OCI-LY1 (cell line): ENCODE data around the gene PHKA1.

Experiments
- EZH2 ChIP-seq: fragments of 200-600 bp; sonication (generic), shearing (Covaris generic); IDR thresholded peaks from 2 replicates; pipeline ENCODE4 v1.8.0; 2017; ENCODE audit warnings: borderline replicate concordance, mixed run types, mild to moderate bottlenecking, antibody characterized with exemption, low read length, moderate library complexity, mixed read lengths
- TF ChIP-seq, protein P1 (sequence below): fragments of 200-600 bp; sonication (generic), shearing (Covaris generic); IDR thresholded peaks from 2 replicates; pipeline ENCODE4 v1.5.1; 2017; ENCODE audit warnings: mild to moderate bottlenecking, antibody characterized with exemption, low read length, moderate library complexity, mixed read lengths

GRCh38 chrX:72572248-72573157 is 141.6 kb downstream of the PHKA1 start, which contains the start of gene HDAC8:
- TF ChIP-seq EZH2 = no peak
- TF ChIP-seq, protein P1, sequence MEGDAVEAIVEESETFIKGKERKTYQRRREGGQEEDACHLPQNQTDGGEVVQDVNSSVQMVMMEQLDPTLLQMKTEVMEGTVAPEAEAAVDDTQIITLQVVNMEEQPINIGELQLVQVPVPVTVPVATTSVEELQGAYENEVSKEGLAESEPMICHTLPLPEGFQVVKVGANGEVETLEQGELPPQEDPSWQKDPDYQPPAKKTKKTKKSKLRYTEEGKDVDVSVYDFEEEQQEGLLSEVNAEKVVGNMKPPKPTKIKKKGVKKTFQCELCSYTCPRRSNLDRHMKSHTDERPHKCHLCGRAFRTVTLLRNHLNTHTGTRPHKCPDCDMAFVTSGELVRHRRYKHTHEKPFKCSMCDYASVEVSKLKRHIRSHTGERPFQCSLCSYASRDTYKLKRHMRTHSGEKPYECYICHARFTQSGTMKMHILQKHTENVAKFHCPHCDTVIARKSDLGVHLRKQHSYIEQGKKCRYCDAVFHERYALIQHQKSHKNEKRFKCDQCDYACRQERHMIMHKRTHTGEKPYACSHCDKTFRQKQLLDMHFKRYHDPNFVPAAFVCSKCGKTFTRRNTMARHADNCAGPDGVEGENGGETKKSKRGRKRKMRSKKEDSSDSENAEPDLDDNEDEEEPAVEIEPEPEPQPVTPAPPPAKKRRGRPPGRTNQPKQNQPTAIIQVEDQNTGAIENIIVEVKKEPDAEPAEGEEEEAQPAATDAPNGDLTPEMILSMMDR = no peak
